Calu3 (cell line): Measurements from ENCODE around the gene MCM3. TPM values are rescaled to one million over a fixed set of nuclear protein-coding genes. Genes with fewer than 3 reads are reported as not detected.
A peak's percentile ranks its signal among the peaks of the same experiment; 100 is the strongest.

Experiments
- BruUV-seq: library from RNA; stranded (reverse); fragments of 400-500 nt; replicated peaks from 2 replicates; lab custom pipeline; 2021; lab: Mats Ljungman, UMichigan
- CTCF ChIA-PET: fragments of 300-600 bp; sonication (Branson Sonifier 250); formaldehyde crosslinking; loops from one replicate; lab custom pipeline; 2022; ENCODE audit warnings: antibody characterized with exemption; lab: Charles Lee
- DNase-seq: peaks from one replicate; pipeline ENCODE4 v3.0.0; 2022
- H3K27ac Mint-ChIP-seq: one replicate; pipeline ENCODE4 v1.8.0; 2022; ENCODE audit warnings: mixed read lengths; ENCODE audit not compliant: unreplicated experiment
- H3K27me3 Mint-ChIP-seq: one replicate; pipeline ENCODE4 v1.8.0; 2022; ENCODE audit warnings: mixed read lengths; ENCODE audit not compliant: unreplicated experiment
- H3K36me3 Mint-ChIP-seq: one replicate; pipeline ENCODE4 v1.8.0; 2022; ENCODE audit warnings: mild to moderate bottlenecking, moderate library complexity, mixed read lengths; ENCODE audit not compliant: insufficient read depth, unreplicated experiment
- H3K4me1 Mint-ChIP-seq: one replicate; pipeline ENCODE4 v1.8.0; 2022; ENCODE audit warnings: mild to moderate bottlenecking, low read depth, mixed read lengths; ENCODE audit not compliant: unreplicated experiment
- H3K4me3 Mint-ChIP-seq: one replicate; pipeline ENCODE4 v1.8.0; 2022; ENCODE audit warnings: mild to moderate bottlenecking, low read depth, moderate library complexity, mixed read lengths; ENCODE audit not compliant: unreplicated experiment
- H3K9me3 Mint-ChIP-seq: one replicate; pipeline ENCODE4 v1.8.0; 2022; ENCODE audit warnings: low read depth, mixed read lengths; ENCODE audit not compliant: unreplicated experiment
- CTCF ChIP-seq: fragments of 200-600 bp; IDR thresholded peaks from one replicate; pipeline ENCODE4 v1.8.0; 2022; ENCODE audit warnings: antibody characterized with exemption; ENCODE audit not compliant: unreplicated experiment
- intact Hi-C: fragments of 100-400 bp; cut with micrococcal nuclease; formaldehyde crosslinking; loops from one replicate; pipeline ENCODE4 v1.10.0; 2022; ENCODE audit not compliant: unreplicated experiment
- total RNA-seq: library from RNA; stranded (reverse); gene quantifications from 2 replicates; pipeline ENCODE4 v1.2.3, GENCODE V29; 2022

The MCM3 gene
- total RNA-seq, 1 experiment from 2014 or later, result 117 TPM

- DNase-seq, result no peak
Observed at GRCh38 chr6:52285177-52286068, 881 bp upstream of the MCM3 start.

DNA sequence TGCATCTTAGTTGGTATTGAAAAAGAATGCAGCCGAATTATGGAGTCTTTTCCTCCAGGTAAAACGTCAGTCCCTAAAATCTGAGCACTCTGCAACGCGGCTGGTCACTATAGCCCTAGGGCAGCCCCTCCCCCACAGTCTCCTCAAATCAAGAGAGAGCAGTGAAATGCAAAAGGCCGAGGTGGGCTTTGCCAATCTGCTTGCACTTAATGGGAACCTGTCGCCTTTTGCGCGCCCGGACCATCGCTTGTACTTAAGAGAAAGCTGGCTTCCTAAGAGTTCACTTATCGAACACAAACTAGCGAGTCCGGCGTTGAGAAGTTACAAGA, 447 bp downstream of the MCM3 start:
- H3K27me3 Mint-ChIP-seq, result no peaks in the 10 kb centered on the region
- no peak overlapping the region for H3K4me3 Mint-ChIP-seq
- peak; percentile 47 for DNase-seq
- intact Hi-C loops, result no loop called here
- TSS peak; percentile 58 for BruUV-seq
- peaks cover 26% of the 10 kb centered on the region for H3K36me3 Mint-ChIP-seq
- H3K4me1 Mint-ChIP-seq, result peaks cover 34% of the 10 kb centered on the region
- no peaks in the 10 kb centered on the region for H3K9me3 Mint-ChIP-seq
- H3K27ac Mint-ChIP-seq, result no peak overlapping the region
- CTCF ChIA-PET, result interaction anchor here (0.9 kb wide), 2 partner anchors 116 to 135 kb away, joined by 3 read pairs; no protein-coding TSS in a partner anchor
- TF ChIP-seq CTCF, result no peak

More at GRCh38 chr6:52285177-52286068, 881 bp upstream of the MCM3 start:
- Mint-ChIP-seq H3K9me3 (no peaks in the 10 kb centered on the region), H3K36me3 (peaks cover 23% of the 10 kb centered on the region), H3K4me3 (no peak overlapping the region), H3K27ac (no peak overlapping the region), H3K4me1 (peaks cover 34% of the 10 kb centered on the region), H3K27me3 (no peaks in the 10 kb centered on the region)
- intact Hi-C loops, result loop anchor here (2.0 to 5.0 kb wide), 3 partner anchors 77 to 377 kb away; partner anchors contain the start of gene PAQR8
- CTCF ChIA-PET, result interaction anchor here (0.6 to 1.6 kb wide), 6 partner anchors 20 to 131 kb away, joined by 3 to 9 read pairs (median 4); partner anchors contain the start of gene PAQR8
- no peak for TF ChIP-seq CTCF
- BruUV-seq, result no TSS peak

DNA sequence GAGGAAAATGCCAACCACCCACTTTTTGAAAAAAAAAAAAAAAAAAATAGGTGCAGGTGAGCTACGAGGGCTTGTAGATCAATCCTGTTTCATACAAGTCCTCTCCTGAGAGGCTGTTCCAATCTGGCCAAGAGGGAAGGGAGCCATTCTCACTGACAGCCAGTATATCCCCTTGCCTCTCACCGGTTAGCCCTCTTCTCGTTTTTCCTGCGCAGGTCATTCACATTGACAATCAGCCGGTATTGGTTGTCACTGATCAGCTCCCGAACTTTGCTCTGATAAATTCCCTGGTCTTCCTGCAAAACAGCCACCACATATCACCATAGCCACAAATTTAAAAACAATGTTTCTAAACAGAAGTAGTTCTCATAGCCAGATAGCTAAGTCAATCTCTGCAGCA, 1.4 kb downstream of the MCM3 start:
- H3K4me1 Mint-ChIP-seq, result peaks cover 26% of the 10 kb centered on the region
- intact Hi-C loops, result no loop called here
- H3K9me3 Mint-ChIP-seq, result no peaks in the 10 kb centered on the region
- peaks cover 32% of the 10 kb centered on the region for H3K36me3 Mint-ChIP-seq
- CTCF ChIA-PET, result interaction anchor here (0.5 to 0.8 kb wide), 2 partner anchors 115 to 120 kb away, joined by 3 read pairs; no protein-coding TSS in a partner anchor
- no peak overlapping the region for H3K27ac Mint-ChIP-seq
- no peak for TF ChIP-seq CTCF
- no peak overlapping the region for H3K4me3 Mint-ChIP-seq
- no peaks in the 10 kb centered on the region for H3K27me3 Mint-ChIP-seq
- DNase-seq, result no peak
- no TSS peak for BruUV-seq

- CTCF ChIA-PET, result no interaction called here
- intact Hi-C loops, result no loop called here
- no peaks in the 10 kb centered on the region for H3K27me3 Mint-ChIP-seq
- TF ChIP-seq CTCF, result no peak
- H3K9me3 Mint-ChIP-seq, result no peaks in the 10 kb centered on the region
- no peak overlapping the region for H3K4me3 Mint-ChIP-seq
- peaks cover 35% of the 10 kb centered on the region for H3K36me3 Mint-ChIP-seq
- H3K27ac Mint-ChIP-seq, result no peak overlapping the region
- H3K4me1 Mint-ChIP-seq, result peaks cover 28% of the 10 kb centered on the region
- no TSS peak for BruUV-seq
- DNase-seq, result no peak
Observed at GRCh38 chr6:52276130-52276529, 8.4 kb downstream of the MCM3 start.
